Stimulated activated effector memory CD8-positive, alpha-beta T cell treated with anti-CD3 and anti-CD28 coated beads, Interleukin-12 subunit alpha, Interleukin-12 subunit beta, amount 100 ng/mL, for 72 hours (primary cell): Measurements from ENCODE around the gene PRAC1.

ENCODE experiments used
- ATAC-seq: fragments of 150-1000 bp; cut with Tn5 transposase; 2 replicates; pipeline ENCODE4 v1.10.0; 2021
- DNase-seq, 2 donors: peaks; one replicate each; pipeline ENCODE4 v3.0.0; 2021 to 2022; ENCODE audit warnings: low spot score in 2 of 2
- H3K27ac Mint-ChIP-seq: one replicate; pipeline ENCODE4 v1.8.0; 2022; ENCODE audit warnings: mild to moderate bottlenecking, mixed read lengths
- H3K36me3 Mint-ChIP-seq: one replicate; pipeline ENCODE4 v1.8.0; 2022; ENCODE audit warnings: mild to moderate bottlenecking, mixed read lengths
- H3K4me1 Mint-ChIP-seq: one replicate; pipeline ENCODE4 v1.8.0; 2022; ENCODE audit warnings: mixed read lengths
- H3K4me3 Mint-ChIP-seq: one replicate; pipeline ENCODE4 v1.8.0; 2022; ENCODE audit warnings: mild to moderate bottlenecking, mixed read lengths
- H3K9me3 Mint-ChIP-seq: one replicate; pipeline ENCODE4 v1.8.0; 2022; ENCODE audit warnings: mixed read lengths

Gene PRAC1

DNA sequence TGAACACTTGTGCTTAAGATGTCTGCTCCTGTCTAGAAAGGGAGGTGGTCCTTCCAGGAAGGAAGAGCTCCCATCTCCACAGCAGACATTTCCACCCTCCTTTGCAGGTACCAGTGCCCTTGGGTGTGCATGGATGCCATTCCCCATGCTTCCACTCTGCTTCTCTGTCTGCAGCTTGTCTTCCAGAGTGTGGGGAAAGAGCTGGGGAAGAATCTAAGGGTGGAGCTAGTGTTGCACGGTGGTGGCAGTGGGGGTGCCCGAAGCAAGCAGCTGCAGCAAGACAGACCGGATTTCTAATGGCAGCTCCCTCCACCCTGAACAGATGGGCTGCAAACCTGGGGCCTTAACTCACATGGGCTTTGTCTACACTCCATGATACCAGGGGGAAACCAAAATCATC, 28.9 kb upstream of the PRAC1 start:
- H3K36me3 Mint-ChIP-seq, result peaks cover 5% of the 10 kb centered on the region
- H3K9me3 Mint-ChIP-seq, result no peaks in the 10 kb centered on the region
- H3K4me3 Mint-ChIP-seq, result no peak overlapping the region
- H3K27ac Mint-ChIP-seq, result no peak overlapping the region
- ATAC-seq, result no peak
- DNase-seq, result no peak
- peaks cover 39% of the 10 kb centered on the region for H3K4me1 Mint-ChIP-seq

DNA sequence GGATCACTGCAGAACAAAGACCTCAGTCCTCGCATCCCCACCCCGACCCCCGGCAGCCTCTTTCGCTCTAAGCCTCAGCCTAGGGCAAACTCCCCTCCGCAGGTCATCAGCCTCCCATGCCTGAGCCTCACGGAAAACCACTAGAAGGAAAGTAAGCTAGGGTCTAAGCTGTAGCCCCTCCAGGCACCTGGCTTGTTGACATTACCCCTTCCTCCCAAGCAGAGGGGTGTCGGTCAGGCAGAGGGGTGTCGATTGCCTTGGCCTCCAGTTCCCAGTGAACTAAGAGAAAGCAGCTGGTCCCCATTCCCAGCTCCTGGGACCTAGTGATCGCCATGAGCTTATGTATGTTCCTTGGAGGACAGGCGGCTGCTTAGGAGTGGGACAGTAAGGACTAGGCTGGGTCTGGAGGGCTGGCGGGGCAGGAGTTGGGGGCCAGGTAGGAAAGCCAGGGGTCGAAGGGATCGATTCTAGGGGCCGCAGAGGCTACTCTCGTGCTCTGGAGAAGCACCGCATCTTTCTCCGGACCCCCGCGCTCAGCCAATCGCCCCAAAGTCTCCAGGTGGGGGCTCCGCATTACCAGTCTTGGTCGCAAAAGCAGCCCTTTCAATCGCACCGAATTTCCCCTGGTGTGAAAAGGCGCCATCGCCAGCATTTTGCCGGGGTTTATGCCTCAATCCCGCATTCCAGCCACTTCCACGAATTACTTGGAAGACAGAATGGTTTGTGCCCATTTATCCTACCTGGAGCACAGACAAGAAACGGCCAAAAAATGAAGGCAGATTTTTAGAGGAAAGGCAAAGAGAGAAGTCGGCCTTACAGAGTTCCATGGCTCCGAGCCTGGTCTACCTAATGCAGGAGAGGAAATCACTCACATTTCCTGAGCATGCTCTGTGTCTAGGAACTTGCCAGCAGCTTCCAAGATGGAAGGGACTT, 27.6 kb upstream of the PRAC1 start:
- H3K4me3 Mint-ChIP-seq, result no peak overlapping the region
- no peak for DNase-seq
- no peak overlapping the region for H3K27ac Mint-ChIP-seq

GRCh38 chr17:48748718-48749566, 26.6 kb upstream of the PRAC1 start:
- Mint-ChIP-seq H3K27ac (no peak overlapping the region), H3K4me3 (no peak overlapping the region), H3K9me3 (no peaks in the 10 kb centered on the region), H3K4me1 (peaks cover 37% of the 10 kb centered on the region), H3K36me3 (peaks cover 5% of the 10 kb centered on the region)
- no peak for ATAC-seq
- no peak for DNase-seq

More for the DNA sequence above, 27.6 kb upstream of the PRAC1 start:
- no peaks in the 10 kb centered on the region for H3K9me3 Mint-ChIP-seq
- peaks cover 5% of the 10 kb centered on the region for H3K36me3 Mint-ChIP-seq
- peaks cover 44% of the 10 kb centered on the region for H3K4me1 Mint-ChIP-seq
- ATAC-seq, result no peak

DNA sequence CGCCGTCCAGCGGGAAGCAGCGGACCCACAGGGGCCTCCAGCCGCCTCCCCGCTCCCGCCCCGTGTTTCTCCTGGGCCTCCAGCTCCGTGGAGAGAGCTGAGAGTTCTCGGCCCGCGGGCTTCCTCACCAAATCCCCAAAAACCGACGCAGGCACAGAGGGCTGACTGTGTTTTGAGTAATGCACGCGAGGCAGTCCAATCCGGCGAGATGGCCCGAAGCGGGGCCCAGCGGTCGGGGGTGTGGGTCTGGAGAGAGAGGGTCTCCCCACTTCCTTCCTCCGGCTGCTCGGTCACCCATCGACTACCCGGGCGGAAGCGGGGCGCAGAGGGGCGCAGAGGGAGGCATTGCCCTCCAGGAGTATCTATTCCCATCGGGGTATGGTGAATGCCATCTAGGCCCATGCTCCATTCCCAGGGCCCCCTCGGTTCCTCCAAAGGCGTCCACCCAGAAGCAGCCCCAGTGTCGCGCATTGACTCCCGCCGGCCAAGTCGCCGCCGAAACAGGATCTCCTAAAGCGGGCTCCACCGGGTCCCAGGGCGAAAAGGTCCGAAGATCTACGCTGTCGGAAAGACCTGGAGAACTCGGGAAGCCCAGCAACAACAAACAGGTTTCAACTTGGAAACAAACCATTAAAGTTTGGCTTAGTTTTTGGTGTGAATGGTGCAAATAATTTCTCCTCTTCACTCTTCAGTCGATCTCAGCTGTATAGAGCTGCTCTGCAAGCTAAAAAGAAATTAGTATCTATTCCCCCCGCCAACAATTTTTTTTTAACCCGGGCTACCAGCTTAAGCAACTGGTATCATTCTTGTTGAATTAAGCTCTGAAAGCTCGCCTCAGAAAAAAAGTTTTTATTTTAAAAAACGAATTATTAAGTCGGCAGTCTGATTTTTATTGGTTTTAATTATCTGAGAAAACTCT, 25.4 kb upstream of the PRAC1 start:
- ATAC-seq, result no peak
- H3K4me1 Mint-ChIP-seq, result peaks cover 24% of the 10 kb centered on the region
- H3K36me3 Mint-ChIP-seq, result peaks cover 5% of the 10 kb centered on the region
- no peak overlapping the region for H3K27ac Mint-ChIP-seq
- DNase-seq, result peak in 1 of 2 donors; percentile 49
- no peak overlapping the region for H3K4me3 Mint-ChIP-seq
- H3K9me3 Mint-ChIP-seq, result no peaks in the 10 kb centered on the region

- Mint-ChIP-seq H3K4me3 (peak overlapping the region; percentile 23), H3K36me3 (peaks cover 5% of the 10 kb centered on the region), H3K27ac (no peak overlapping the region), H3K4me1 (peaks cover 20% of the 10 kb centered on the region), H3K9me3 (no peaks in the 10 kb centered on the region)
- DNase-seq, result no peak
- ATAC-seq, result no peak
Measured at GRCh38 chr17:48746916-48747444, 24.7 kb upstream of the PRAC1 start.

DNA sequence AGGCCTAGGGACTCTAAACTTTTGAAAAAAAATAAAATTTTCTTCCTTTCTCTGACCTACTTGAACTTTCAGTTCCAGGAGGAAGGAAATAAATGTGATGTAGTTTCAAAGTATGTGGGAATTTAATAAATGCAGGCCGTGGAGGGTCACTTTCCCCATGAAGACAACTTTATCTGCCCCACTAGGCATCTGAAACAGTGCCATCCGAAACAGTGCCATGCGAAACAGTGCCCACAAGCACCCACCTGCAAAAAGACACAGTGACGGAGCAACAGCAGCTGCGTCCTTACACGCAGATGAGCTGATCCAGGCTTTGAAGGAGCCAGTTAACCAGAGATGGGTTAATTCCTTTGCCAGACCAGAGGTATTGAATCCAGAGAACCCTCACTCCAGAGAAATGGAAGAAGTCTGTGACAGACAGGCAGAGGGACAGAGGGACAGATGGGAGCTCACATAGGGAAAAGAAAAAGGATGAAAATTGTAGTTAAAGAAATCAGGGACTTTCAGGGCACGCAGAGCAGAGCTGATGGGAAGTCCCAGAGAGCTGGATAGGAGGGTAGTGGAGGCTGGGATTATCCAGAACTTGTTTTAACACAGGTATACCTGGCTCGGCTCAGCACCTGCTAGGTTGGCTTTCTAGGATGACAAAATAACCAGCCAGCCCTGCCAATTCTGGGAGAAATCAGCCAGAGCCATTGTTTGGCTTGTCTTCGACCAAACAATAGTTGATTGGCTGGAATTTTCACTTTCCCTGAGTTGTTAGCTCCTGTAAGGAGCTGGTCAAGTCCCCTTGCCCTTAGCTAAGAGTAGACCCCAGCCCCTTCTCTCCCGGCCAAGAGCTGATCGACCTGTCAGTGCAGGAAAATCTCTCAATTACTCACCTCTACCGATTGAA, 23.3 kb upstream of the PRAC1 start:
- ATAC-seq, result no peak
- Mint-ChIP-seq H3K9me3 (no peaks in the 10 kb centered on the region), H3K4me3 (no peak overlapping the region), H3K4me1 (peaks cover 16% of the 10 kb centered on the region), H3K27ac (no peak overlapping the region), H3K36me3 (peaks cover 5% of the 10 kb centered on the region)
- no peak for DNase-seq

- no peak overlapping the region for H3K4me3 Mint-ChIP-seq
- H3K27ac Mint-ChIP-seq, result no peak overlapping the region
- no peaks in the 10 kb centered on the region for H3K9me3 Mint-ChIP-seq
- H3K4me1 Mint-ChIP-seq, result peaks cover 9% of the 10 kb centered on the region
- ATAC-seq, result no peak
- H3K36me3 Mint-ChIP-seq, result no peaks in the 10 kb centered on the region
- DNase-seq, result no peak
Measured at GRCh38 chr17:48740537-48740936, 18.2 kb upstream of the PRAC1 start.

DNA sequence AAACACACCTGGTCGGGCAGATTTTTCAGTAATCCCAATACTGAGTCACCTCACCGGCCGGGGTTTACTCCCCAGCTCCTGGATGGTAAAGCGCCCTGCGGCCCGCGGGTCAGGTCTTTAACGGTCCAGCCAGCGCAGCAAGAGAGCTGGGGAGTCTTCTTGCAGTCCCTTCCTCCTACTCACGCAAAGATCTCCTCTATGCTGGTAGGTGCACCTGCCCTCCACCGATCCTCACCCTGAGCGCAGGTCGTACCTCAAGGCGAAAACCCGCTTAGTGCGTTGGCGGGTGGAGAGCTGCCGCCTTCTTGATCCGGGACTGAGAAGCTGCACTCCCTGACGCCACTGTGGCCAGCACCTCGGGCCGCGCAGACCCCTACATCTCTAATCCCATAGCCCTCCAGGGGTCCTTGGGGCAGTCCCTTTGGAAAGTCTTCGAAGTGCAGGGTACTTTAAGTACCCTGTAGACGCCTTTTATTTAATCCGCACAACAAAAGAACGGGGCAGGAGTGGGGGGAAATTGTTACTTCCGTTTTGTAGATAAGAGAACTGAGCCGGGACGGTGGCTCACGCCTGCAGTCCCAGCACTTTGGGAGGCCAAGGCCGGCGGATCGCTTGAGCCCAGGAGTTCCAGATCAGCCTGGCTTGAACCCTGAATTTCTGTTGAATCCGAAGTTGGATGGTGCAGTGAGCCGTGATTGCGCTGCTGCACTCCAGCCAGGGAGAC, 16.6 kb upstream of the PRAC1 start:
- Mint-ChIP-seq H3K4me3 (peak overlapping the region; percentile 61), H3K4me1 (peaks cover 12% of the 10 kb centered on the region), H3K36me3 (no peaks in the 10 kb centered on the region), H3K9me3 (no peaks in the 10 kb centered on the region), H3K27ac (no peak overlapping the region)
- ATAC-seq, result peak; percentile 31
- no peak for DNase-seq

GRCh38 chr17:48738424-48738802, 16.1 kb upstream of the PRAC1 start:
- ATAC-seq, result no peak
- peak overlapping the region; percentile 61 for H3K4me3 Mint-ChIP-seq
- H3K4me1 Mint-ChIP-seq, result peaks cover 17% of the 10 kb centered on the region
- H3K36me3 Mint-ChIP-seq, result no peaks in the 10 kb centered on the region
- no peak overlapping the region for H3K27ac Mint-ChIP-seq
- DNase-seq, result no peak
- H3K9me3 Mint-ChIP-seq, result no peaks in the 10 kb centered on the region

- no peak for DNase-seq
- Mint-ChIP-seq H3K9me3 (no peaks in the 10 kb centered on the region), H3K4me1 (peaks cover 25% of the 10 kb centered on the region), H3K4me3 (no peak overlapping the region), H3K27ac (no peak overlapping the region), H3K36me3 (no peaks in the 10 kb centered on the region)
- no peak for ATAC-seq
Measured at GRCh38 chr17:48737330-48738043, 15.2 kb upstream of the PRAC1 start.

GRCh38 chr17:48735062-48735351, 12.7 kb upstream of the PRAC1 start:
- H3K27ac Mint-ChIP-seq, result no peak overlapping the region
- no peak for ATAC-seq
- no peak overlapping the region for H3K4me3 Mint-ChIP-seq
- H3K4me1 Mint-ChIP-seq, result peaks cover 26% of the 10 kb centered on the region
- no peaks in the 10 kb centered on the region for H3K36me3 Mint-ChIP-seq
- DNase-seq, result no peak
- no peaks in the 10 kb centered on the region for H3K9me3 Mint-ChIP-seq

GRCh38 chr17:48734333-48735061, 12.2 kb upstream of the PRAC1 start:
- DNase-seq (no peak), ATAC-seq (no peak)
- H3K4me3 Mint-ChIP-seq, result peak overlapping the region; percentile 55
- no peaks in the 10 kb centered on the region for H3K36me3 Mint-ChIP-seq
- peaks cover 28% of the 10 kb centered on the region for H3K4me1 Mint-ChIP-seq
- H3K27ac Mint-ChIP-seq, result peak overlapping the region; percentile 4
- no peaks in the 10 kb centered on the region for H3K9me3 Mint-ChIP-seq
